HG02678 (cell line): ENCODE results near the gene CRTAC1.

Source experiments
- ATAC-seq: cut with Tn5 transposase; IDR thresholded peaks from one replicate; pipeline ENCODE4 v1.9.1; 2021; ENCODE audit warnings: mild to moderate bottlenecking, moderate library complexity; ENCODE audit not compliant: unreplicated experiment

Gene CRTAC1

DNA sequence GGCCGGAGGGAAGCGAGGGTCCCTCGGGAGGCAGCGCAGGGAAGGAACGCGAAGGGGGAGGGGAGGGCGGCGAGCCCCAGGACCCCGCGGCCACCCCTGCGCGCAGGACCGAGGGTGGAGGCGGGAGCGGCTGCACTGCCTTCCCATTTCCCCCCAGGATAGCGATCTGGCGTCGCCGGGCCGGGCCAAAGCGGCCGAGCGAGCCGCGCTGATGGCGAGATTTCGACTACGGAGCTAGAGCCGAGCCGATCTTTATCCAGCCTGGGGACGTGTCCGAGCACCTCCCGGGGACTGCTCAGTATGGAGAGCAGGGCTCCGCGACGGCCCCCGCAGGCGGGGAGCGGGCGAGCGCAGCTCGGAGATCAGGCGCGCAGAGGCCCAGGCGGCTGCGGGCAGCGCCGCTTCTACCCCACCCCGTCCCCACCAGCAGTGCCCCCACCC lies 590 bp upstream of the CRTAC1 start:
- ATAC-seq = no peak

GRCh38 chr10:98029149-98030092 lies 1.0 kb downstream of the CRTAC1 start:
- no peak for ATAC-seq

- ATAC-seq = no peak
These were observed 2.2 kb downstream of the CRTAC1 start for GRCh38 chr10:98028168-98028770.

- ATAC-seq = no peak
These were observed 7.4 kb downstream of the CRTAC1 start for GRCh38 chr10:98023024-98023423.

GRCh38 chr10:98020784-98021183 lies 9.6 kb downstream of the CRTAC1 start:
- ATAC-seq = no peak

GRCh38 chr10:98020254-98020653 lies 10.2 kb downstream of the CRTAC1 start:
- no peak for ATAC-seq

GRCh38 chr10:98019784-98020183 lies 10.6 kb downstream of the CRTAC1 start:
- ATAC-seq = no peak

- ATAC-seq = no peak
These were observed 13.5 kb downstream of the CRTAC1 start for GRCh38 chr10:98016772-98017475.

GRCh38 chr10:98013776-98014175 lies 16.6 kb downstream of the CRTAC1 start:
- no peak for ATAC-seq

- no peak for ATAC-seq
These were observed 17.3 kb downstream of the CRTAC1 start for GRCh38 chr10:98013122-98013521.

DNA sequence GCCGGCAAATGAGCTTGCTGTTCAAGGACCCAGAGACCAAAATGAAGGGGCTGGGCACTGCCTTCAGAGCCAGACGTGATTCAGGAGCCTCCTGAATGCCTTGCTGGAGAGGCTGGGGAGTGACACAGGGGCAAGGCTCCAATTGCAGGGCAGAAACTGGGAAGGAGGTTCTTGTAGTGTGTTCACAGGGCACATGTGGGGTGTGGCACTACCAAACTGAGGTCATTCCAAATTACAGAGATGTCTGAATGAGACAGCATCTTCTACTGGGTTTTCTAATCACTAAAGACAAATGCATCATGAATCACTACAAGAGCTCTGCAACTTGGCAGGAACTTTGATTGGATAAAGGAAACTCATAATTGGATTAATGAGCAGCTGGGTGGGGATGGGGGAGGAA lies 17.8 kb downstream of the CRTAC1 start:
- ATAC-seq = no peak

DNA sequence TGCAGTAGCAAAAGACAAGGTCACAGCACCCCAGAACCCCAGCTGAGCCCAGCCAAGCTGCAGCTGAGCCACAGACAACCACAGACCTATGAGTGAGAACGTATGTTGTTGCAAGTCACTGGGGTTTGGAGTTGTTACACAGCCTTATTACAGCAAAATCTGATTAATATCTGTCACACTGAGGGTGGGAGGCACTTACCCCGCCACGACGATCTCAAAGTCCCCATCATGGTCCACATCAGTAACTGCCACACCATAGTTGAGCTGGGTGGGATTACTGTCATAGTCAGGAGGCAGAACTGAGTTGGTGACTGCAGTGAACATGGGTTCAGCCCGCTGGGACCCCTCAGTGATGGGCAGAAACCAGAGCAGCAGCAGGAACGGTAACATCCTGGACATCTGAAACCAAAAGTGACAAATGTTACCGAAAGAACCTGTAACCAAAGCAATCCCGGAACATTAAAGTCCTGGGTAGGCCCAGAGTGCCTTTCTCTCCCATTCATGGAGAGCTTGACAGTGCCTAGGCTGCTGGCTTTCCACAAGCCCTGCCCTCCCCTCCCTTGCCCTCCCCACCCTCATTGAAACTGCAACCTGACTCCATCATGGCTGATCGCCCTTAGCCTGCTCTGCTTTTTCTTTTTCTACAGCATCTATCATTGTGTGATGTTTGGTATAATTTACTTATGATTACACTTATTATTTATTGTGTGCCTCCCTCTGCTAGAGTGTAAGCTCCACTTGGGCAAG lies 19.3 kb downstream of the CRTAC1 start:
- ATAC-seq = no peak

DNA sequence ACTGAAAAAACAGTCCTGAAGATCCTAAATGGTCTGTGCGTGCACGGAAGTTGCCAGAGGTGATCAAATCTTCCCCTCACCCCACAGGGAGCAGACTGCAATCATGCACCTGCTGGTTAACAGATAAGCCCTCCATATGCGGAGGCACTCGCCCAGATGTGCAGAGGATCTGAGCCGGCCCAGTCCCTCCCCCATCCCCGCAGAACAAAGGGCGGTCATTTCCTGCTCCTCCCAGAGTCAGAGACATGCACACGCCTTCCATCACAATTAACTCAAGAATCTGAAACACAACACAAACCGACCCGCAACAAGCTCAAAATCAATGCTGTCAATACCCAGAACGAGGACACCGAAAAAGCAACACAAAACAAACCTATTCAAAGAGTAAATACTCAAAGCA lies 24.2 kb downstream of the CRTAC1 start:
- no peak for ATAC-seq

- no peak for ATAC-seq
These were observed 28.7 kb downstream of the CRTAC1 start for GRCh38 chr10:98001736-98002135.

DNA sequence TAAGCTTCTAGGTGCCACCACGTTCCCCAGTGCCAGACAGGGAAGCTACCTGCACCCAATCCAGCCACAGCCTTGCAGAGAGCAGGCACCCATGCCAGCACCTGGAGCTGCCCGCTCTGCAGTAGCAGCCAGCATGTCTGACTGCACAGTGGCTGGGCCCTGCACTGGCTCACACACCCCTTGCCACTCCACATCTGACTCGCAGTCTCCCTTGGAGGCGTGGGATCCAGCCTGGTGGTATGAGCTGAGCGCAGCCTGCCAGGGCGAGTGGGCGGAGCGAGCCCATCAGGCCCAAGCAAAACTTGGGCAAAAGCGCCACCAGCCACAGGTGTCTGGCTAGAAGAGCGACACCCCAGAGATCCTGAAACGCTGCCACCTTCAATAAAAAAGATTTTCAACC lies 30.1 kb downstream of the CRTAC1 start:
- no peak for ATAC-seq

DNA sequence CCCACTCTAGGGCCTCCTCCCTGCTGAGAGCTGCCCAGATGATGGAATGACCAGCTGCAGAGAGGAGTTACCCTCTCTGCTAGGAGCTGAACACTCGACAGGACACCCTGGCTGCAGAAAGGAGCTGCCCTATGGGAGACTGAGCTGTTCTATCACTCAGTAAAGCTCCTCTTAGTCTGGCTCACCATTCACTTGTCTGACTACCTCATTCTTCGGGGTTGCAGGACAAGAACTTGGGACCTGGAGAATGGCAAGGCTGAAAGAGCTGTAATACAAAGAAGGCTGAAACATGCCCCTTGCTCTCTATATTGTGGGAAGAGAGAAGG lies 30.5 kb downstream of the CRTAC1 start:
- no peak for ATAC-seq

DNA sequence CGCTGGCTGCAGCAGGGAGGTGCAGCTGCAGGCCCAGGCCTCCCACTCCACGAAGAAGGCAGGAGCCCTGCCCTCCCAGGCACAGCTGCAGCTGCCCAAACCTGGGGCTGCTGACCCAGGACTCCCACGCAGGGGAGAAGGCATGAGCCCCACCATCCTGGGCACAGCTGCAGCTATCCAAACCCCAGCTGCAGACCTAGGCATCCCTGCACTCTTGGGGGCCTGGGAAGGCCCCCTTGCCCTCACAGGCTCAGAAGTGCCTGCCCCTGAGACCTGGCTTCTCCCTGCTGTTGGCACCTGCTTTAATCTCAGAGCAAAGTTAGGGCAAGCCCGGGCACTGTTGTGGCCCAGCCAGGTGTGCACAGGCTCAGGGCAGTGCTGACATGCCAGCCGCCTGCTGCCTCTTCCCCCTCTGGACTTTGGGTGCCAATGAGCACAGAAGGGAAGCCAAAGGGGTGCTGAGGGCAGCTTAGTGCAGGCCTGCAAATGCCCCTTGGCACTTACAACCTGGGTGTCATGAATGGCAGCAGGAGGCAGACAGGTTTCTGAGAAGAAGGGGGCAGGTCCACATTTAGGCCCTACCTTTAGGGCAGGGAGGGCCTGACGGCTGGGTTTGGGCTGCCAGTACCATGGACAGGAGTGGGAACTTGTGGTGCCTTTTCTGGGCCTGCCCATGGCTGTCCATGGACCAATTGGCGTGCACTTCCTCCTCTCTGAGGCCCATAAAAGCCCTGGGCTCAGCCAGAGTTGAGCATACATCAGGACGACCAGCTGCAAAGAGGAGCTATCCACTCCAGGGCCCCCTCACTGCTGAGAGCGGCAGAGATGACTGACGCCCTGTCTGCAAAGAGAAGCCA lies 31.1 kb downstream of the CRTAC1 start:
- no peak for ATAC-seq

DNA sequence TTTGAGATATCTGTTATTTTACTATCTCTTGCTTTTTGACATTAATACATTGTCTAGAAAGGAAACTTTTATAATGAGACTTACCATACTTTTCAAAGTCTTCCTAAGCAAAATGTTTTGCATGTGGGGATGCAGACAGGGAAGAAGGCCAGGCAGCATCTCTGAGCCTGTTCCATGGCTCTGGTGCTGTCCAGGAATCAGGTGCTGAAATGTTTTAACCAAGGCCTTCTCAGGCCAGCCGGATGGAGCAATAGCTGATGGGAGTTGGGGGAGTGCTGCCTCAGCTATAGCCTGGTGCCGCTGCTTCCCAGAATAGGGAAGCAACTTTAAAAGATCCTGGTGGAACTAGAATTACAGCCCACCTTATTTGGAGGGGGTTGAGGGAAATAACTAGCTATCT lies 38.5 kb downstream of the CRTAC1 start:
- ATAC-seq = no peak

GRCh38 chr10:97981816-97982215 lies 48.6 kb downstream of the CRTAC1 start:
- no peak for ATAC-seq

GRCh38 chr10:97977673-97978072 lies 52.7 kb downstream of the CRTAC1 start:
- no peak for ATAC-seq
